Measurements from ENCODE around the gene IFI6. TPM values are rescaled to one million over a fixed set of nuclear protein-coding genes. Genes with fewer than 3 reads are reported as not detected.

IFI6 gene
- total and polyA plus RNA-seq, 12 donors: 67.6 to 611 (median 209) TPM

- H3K9me3 ChIP-seq (replicated peaks in 1 of 3): no peaks in the 10 kb centered on the region
- intact Hi-C loops (cut with DNase I): loop anchor here (2.0 to 10.0 kb wide), 3 partner anchors 54 to 267 kb away; partner anchors contain the start of gene GPR3 (in 2 of the 2)
- WGBS, 4 donors: 90 to 99% (median 98%) methylated on average over 4 to 8 of the region's 8 CpGs
- DNase-seq: no peak
- peaks cover 5 to 14% of the 10 kb centered on the region in 2 donors for H3K4me1 ChIP-seq (replicated peaks in 1 of 2)
- no peak overlapping the region for H3K4me3 ChIP-seq
- no peaks in the 10 kb centered on the region for H3K27me3 ChIP-seq
- H3K27ac ChIP-seq: no peak overlapping the region
- TF ChIP-seq POLR2A (IDR thresholded peaks at IDR 0.05): no peak
- TF ChIP-seq, protein P1, sequence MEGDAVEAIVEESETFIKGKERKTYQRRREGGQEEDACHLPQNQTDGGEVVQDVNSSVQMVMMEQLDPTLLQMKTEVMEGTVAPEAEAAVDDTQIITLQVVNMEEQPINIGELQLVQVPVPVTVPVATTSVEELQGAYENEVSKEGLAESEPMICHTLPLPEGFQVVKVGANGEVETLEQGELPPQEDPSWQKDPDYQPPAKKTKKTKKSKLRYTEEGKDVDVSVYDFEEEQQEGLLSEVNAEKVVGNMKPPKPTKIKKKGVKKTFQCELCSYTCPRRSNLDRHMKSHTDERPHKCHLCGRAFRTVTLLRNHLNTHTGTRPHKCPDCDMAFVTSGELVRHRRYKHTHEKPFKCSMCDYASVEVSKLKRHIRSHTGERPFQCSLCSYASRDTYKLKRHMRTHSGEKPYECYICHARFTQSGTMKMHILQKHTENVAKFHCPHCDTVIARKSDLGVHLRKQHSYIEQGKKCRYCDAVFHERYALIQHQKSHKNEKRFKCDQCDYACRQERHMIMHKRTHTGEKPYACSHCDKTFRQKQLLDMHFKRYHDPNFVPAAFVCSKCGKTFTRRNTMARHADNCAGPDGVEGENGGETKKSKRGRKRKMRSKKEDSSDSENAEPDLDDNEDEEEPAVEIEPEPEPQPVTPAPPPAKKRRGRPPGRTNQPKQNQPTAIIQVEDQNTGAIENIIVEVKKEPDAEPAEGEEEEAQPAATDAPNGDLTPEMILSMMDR (IDR thresholded peaks at IDR 0.05): no peak
- H3K36me3 ChIP-seq (replicated peaks in 1 of 2): no peaks in the 10 kb centered on the region
Observed at GRCh38 chr1:27661412-27662075, 10.4 kb downstream of the IFI6 start.

DNA sequence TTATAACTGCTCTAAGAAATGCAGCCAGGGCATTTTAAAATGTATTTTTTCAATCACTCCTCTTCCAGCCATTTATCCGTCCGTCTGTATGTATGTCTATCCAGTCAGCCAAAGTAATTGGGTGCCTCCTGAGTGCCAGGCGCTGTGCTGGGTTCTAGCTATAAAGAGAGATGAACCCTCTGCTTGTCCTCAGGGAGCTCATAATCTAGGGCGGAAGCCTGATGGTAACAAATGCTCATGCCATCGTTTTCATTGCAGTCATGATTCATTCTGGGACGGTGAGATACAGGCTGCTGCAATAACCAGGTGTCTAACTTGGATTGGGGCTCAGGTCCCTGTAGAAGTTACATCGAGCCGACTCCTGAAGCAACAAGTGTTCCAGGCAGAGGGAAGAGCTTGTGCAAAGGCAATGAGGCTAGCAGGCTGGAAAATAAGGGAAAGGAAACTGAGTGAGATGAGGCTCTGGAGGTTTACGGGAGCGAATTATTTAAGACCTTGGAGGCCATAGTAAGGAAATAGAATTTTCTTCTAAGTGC is 11.6 kb downstream of the IFI6 start:
- 39 to 50% (median 48%) methylated on average over 10 of the region's 10 CpGs for WGBS, 4 donors
- H3K36me3 ChIP-seq (replicated peaks in 1 of 2): no peaks in the 10 kb centered on the region
- no peaks in the 10 kb centered on the region for H3K27me3 ChIP-seq
- H3K4me1 ChIP-seq (replicated peaks in 1 of 2): peaks cover 12 to 24% of the 10 kb centered on the region in 2 donors
- peak overlapping the region in 3 of 5 donors; percentile 70 to 90 (median 82) for H3K27ac ChIP-seq
- TF ChIP-seq, protein P1 (IDR thresholded peaks at IDR 0.05): peak in 1 of 6 experiments; percentile 16
- TF ChIP-seq POLR2A (IDR thresholded peaks at IDR 0.05): no peak
- peak overlapping the region in 2 of 4 donors; percentile 33 to 56 for H3K4me3 ChIP-seq
- peak in 1 of 7 donors; percentile 25 for DNase-seq
- no peaks in the 10 kb centered on the region for H3K9me3 ChIP-seq (replicated peaks in 1 of 3)
- intact Hi-C loops (cut with DNase I): loop anchor here (5.0 to 10.0 kb wide), 2 partner anchors 53 to 266 kb away; partner anchors contain the start of gene GPR3 (in 2 of the 2)

GRCh38 chr1:27659497-27660299 is 12.3 kb downstream of the IFI6 start:
- WGBS, 4 donors: 6 to 24% (median 11%) methylated on average over 16 to 78 of the region's 78 CpGs
- H3K4me1 ChIP-seq (replicated peaks in 1 of 2): peaks cover 13 to 25% of the 10 kb centered on the region in 2 donors
- peak overlapping the region in 4 of 5 donors; percentile 52 to 90 (median 76) for H3K27ac ChIP-seq
- H3K4me3 ChIP-seq: peak overlapping the region in 2 of 4 donors; percentile 33 to 56
- H3K9me3 ChIP-seq (replicated peaks in 1 of 3): no peaks in the 10 kb centered on the region
- H3K27me3 ChIP-seq: no peaks in the 10 kb centered on the region
- DNase-seq: peak; percentile 83 to 95 (median 90)
- intact Hi-C loops (cut with DNase I): loop anchor here (2.0 to 10.0 kb wide), 3 partner anchors 43 to 265 kb away; partner anchors contain the start of gene GPR3 (in 2 of the 2)
- TF ChIP-seq POLR2A (IDR thresholded peaks at IDR 0.05): peak in 1 of 2 donors; percentile 49
- TF ChIP-seq, protein P1 (IDR thresholded peaks at IDR 0.05): no peak
- H3K36me3 ChIP-seq (replicated peaks in 1 of 2): no peaks in the 10 kb centered on the region
